Upper lobe of left lung (tissue), 6 donors: Measurements from ENCODE around the gene FAM222A. TPM values are rescaled to one million over a fixed set of nuclear protein-coding genes. Genes with fewer than 3 reads are reported as not detected.

Experiments used
- ATAC-seq, 2 donors: fragments of 200-7000 bp; cut with Tn5 transposase; one replicate each; pipeline ENCODE4 v1.9.1; 2022; ENCODE audit warnings: mild to moderate bottlenecking in 2 of 2, moderate library complexity in 2 of 2; ENCODE audit not compliant: low FRiP score in 2 of 2
- DNase-seq, 2 donors: peaks; one replicate each; pipeline ENCODE4 v3.0.0-alpha.2; 2019 to 2020
- H3K27ac ChIP-seq, 4 donors: fragments of 200-600 bp; sonication (generic); one replicate each; pipeline ENCODE4 v1.5.1; 2016 to 2019
- H3K27me3 ChIP-seq, 4 donors: fragments of 200-600 bp; sonication (generic); one replicate each; pipeline ENCODE4 v1.5.1; 2017 to 2019
- H3K36me3 ChIP-seq, 4 donors: fragments of 200-600 bp; sonication (generic); one replicate each; pipeline ENCODE4 v1.5.1; 2016 to 2019
- H3K4me1 ChIP-seq, 4 donors: fragments of 200-600 bp; sonication (generic); one replicate each; pipeline ENCODE4 v1.5.1; 2018 to 2019
- H3K4me3 ChIP-seq, 4 donors: fragments of 200-600 bp; sonication (generic); one replicate each; pipeline ENCODE4 v1.5.1; 2017 to 2019; ENCODE audit warnings: mild to moderate bottlenecking in 2 of 4, moderate library complexity in 1 of 4
- H3K9me3 ChIP-seq, 4 donors: fragments of 200-600 bp; sonication (generic); one replicate each; pipeline ENCODE4 v1.5.1; 2018 to 2019
- EP300 ChIP-seq, 4 donors: sonication (generic); formaldehyde crosslinking; IDR thresholded peaks; one replicate each; pipeline ENCODE4 v1.5.1; 2017; ENCODE audit warnings: antibody characterized with exemption in 4 of 4, control low read depth in 2 of 4
- POLR2A ChIP-seq, 4 donors: fragments of 450-650 bp; IDR thresholded peaks; one replicate each; pipeline ENCODE4 v1.5.1; 2016 to 2017; ENCODE audit warnings: antibody characterized with exemption in 4 of 4, mild to moderate bottlenecking in 2 of 4
- POLR2AphosphoS5 ChIP-seq, 2 donors: sonication (generic); formaldehyde crosslinking; IDR thresholded peaks; one replicate each; pipeline ENCODE4 v1.5.1; 2017; ENCODE audit warnings: antibody characterized with exemption in 2 of 2
- WGBS, 2 donors: methylation state at CpG; one replicate each; pipeline ENCODE4 v1.1.5; 2017 to 2018; 5-methylcytosine and 5-hydroxymethylcytosine counted together
- total RNA-seq, 6 donors: library from RNA; depleted of rRNA in 4 of 6; stranded (reverse); fragments of >200 nt in 4 of 6; gene quantifications; one replicate each; pipeline versions ENCODE4 v1.1.0 to v1.2.1, GENCODE V29; 2016 to 2021
- TF ChIP-seq, protein P1 (sequence below), 6 experiments: fragments of 450-650 bp in 4 of 6; fragments of 200-600 bp in 2 of 6; sonication (generic) in 2 of 6; IDR thresholded peaks; one replicate each; pipeline ENCODE4 v1.5.1; 2016 to 2019; ENCODE audit warnings: antibody characterized with exemption in 6 of 6
- donor health status: DM: no; HTN: no; CAD: no; lungs with moderate emphysema.
- donor health status: DM: no; HTN: yes; CAD: no; lungs with severe emphysema.

FAM222A gene
- total RNA-seq, 6 donors from 2014 or later, result 1.0 to 7.3 (median 3.7) TPM

DNA sequence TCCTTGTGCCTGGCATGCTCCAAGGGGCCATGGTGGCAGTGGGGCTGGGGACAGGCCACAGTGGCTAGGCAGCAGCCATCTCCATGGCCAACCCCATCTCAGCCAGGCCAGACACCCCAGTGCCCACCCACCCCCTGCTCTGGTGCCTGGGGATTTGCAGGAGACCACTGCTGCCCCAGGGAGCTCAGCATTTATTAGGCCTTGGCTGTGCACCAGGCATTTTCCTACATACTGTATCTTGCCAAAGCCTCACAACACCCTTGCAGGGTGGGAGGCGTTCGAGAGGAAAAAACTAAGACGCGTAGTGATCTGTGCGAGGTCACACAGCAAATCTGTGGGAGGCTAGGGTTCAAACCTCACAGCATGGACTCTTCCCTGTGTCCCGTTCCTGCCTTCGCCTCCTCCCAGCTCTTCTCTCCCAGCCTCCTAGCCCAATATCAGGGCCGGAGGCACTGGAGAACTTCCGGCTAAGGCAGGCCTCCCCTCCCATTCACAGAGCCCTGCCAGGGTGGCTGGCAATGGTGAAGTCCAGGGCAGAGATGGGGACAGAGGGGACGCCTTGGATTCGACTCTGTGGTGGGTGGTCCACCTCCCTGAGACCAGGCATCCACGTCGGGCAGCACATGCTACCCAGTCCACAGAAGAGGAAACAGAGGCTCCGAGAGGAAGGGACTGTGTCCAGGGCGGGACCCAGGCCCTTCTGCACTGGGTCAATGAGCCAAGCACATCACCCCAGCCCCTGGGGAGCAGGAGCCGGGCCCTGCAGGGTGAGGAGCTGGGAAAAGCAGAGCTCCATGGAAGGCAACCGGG is 57.4 kb downstream of the FAM222A start:
- WGBS, 2 donors, result 88 to 93% methylated on average over 11 to 17 of the region's 17 CpGs

DNA sequence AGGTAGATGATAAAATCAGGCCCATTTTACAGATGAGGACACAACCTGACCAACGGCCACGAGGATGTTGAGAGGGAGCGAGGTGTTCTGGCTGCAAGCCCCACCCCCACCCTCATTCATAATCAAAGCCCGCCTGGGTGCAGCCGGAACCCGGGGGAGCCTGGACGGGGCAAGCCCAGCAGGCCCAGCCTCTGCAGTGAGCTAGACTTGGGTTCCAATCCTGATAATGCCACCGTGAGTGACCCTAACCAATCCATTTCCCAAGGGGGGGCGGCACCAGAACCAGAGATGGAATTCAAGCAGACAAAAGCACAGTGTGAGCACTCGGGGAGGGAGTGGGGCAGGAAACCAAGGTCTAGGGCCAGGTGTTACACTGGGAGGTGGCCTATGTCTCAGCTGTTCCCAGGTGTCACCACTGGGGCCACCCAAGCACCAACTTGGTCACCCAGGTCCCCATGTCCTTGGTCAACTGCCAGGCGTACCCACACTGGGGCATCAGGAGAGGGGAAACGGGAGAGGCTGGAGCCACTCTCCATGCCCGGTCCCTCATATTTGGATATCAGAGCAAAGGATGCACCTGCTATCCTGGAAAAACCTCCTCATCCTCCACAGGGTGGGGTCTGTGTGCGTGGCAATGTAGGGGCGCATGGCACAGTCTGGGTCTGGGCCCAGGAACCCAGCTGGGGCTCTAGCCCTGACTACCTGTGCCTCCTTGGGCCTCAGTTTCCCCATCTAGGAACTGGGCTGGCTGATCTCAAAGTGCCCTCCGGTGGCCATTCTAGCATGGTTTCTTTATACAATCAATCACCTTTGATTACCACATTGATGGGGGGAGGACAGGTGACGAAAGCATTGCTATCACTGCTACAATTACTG is 58.4 kb downstream of the FAM222A start:
- peak; percentile 10 to 44 for DNase-seq
- Histone ChIP-seq H3K27ac (no peak overlapping the region), H3K27me3 (no peaks in the 10 kb centered on the region), H3K9me3 (no peaks in the 10 kb centered on the region), H3K4me1 (peaks cover 0 to 10% (median 3%) of the 10 kb centered on the region in 4 donors), H3K36me3 (peaks cover 0 to 6% (median 1%) of the 10 kb centered on the region in 4 donors), H3K4me3 (no peak overlapping the region)
- ATAC-seq, result no peak
- 83 to 87% methylated on average over 6 to 16 of the region's 17 CpGs for WGBS, 2 donors
- TF ChIP-seq, protein P1, sequence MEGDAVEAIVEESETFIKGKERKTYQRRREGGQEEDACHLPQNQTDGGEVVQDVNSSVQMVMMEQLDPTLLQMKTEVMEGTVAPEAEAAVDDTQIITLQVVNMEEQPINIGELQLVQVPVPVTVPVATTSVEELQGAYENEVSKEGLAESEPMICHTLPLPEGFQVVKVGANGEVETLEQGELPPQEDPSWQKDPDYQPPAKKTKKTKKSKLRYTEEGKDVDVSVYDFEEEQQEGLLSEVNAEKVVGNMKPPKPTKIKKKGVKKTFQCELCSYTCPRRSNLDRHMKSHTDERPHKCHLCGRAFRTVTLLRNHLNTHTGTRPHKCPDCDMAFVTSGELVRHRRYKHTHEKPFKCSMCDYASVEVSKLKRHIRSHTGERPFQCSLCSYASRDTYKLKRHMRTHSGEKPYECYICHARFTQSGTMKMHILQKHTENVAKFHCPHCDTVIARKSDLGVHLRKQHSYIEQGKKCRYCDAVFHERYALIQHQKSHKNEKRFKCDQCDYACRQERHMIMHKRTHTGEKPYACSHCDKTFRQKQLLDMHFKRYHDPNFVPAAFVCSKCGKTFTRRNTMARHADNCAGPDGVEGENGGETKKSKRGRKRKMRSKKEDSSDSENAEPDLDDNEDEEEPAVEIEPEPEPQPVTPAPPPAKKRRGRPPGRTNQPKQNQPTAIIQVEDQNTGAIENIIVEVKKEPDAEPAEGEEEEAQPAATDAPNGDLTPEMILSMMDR (IDR thresholded peaks at IDR 0.05), result no peak
- TF ChIP-seq POLR2A (IDR thresholded peaks at IDR 0.05), result no peak
- no peak for TF ChIP-seq POLR2AphosphoS5 (IDR thresholded peaks at IDR 0.05)
- TF ChIP-seq EP300 (IDR thresholded peaks at IDR 0.05), result no peak

More for the DNA sequence above, 57.4 kb downstream of the FAM222A start:
- H3K9me3 ChIP-seq, result no peaks in the 10 kb centered on the region
- no peak overlapping the region for H3K4me3 ChIP-seq
- H3K4me1 ChIP-seq, result peaks cover 0 to 10% (median 3%) of the 10 kb centered on the region in 4 donors
- no peak overlapping the region for H3K27ac ChIP-seq
- peaks cover 0 to 6% (median 1%) of the 10 kb centered on the region in 4 donors for H3K36me3 ChIP-seq
- TF ChIP-seq, protein P1 (IDR thresholded peaks at IDR 0.05), result no peak
- no peak for TF ChIP-seq POLR2A (IDR thresholded peaks at IDR 0.05)
- no peak for TF ChIP-seq POLR2AphosphoS5 (IDR thresholded peaks at IDR 0.05)
- TF ChIP-seq EP300 (IDR thresholded peaks at IDR 0.05), result no peak
- no peaks in the 10 kb centered on the region for H3K27me3 ChIP-seq
- DNase-seq, result peak in 1 of 2 donors; percentile 9
- no peak for ATAC-seq

DNA sequence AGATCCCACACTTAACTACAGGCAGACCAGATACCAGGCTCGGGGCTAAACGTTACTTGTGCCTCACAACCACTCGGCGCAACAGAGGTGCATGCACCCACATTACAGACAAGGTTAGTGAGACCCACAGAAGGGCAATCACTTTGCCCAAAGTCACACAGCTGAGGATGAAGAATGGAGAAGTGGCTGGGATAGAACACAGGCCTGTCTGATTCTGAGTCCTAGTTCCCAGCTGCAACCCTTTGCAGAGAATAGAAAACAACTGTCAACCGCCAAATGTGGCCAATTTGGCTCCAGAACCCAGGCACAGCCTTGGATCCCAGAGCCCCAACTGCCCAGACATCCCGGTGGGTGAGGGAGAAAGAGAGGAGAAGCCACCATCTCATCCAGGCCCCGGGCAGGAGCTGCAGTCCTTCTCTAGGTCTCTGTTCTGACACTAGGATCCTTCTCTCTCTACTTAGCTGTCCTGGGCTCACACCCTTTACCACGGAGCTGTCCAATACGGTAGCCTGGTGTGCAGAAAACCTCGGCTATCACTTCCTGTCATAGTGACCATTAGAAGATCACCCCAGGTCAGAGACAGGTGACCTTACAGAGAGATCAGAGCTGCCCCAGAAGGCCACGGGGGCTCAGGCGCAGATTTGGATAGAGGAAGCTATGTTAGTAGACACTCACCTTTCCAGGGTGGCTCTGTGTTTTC is 59.1 kb downstream of the FAM222A start:
- Histone ChIP-seq H3K4me1 (peaks cover 0 to 10% (median 3%) of the 10 kb centered on the region in 4 donors), H3K9me3 (no peaks in the 10 kb centered on the region), H3K36me3 (peaks cover 0 to 6% (median 1%) of the 10 kb centered on the region in 4 donors), H3K27me3 (no peaks in the 10 kb centered on the region), H3K27ac (no peak overlapping the region), H3K4me3 (no peak overlapping the region)
- WGBS, 2 donors, result 55 to 66% methylated on average over 12 of the region's 12 CpGs
- TF ChIP-seq EP300 (IDR thresholded peaks at IDR 0.05) (no peak), POLR2AphosphoS5 (IDR thresholded peaks at IDR 0.05) (no peak), POLR2A (IDR thresholded peaks at IDR 0.05) (no peak)
- TF ChIP-seq, protein P1 (IDR thresholded peaks at IDR 0.05), result no peak
- DNase-seq, result peak in 1 of 2 donors; percentile 19
- no peak for ATAC-seq

DNA sequence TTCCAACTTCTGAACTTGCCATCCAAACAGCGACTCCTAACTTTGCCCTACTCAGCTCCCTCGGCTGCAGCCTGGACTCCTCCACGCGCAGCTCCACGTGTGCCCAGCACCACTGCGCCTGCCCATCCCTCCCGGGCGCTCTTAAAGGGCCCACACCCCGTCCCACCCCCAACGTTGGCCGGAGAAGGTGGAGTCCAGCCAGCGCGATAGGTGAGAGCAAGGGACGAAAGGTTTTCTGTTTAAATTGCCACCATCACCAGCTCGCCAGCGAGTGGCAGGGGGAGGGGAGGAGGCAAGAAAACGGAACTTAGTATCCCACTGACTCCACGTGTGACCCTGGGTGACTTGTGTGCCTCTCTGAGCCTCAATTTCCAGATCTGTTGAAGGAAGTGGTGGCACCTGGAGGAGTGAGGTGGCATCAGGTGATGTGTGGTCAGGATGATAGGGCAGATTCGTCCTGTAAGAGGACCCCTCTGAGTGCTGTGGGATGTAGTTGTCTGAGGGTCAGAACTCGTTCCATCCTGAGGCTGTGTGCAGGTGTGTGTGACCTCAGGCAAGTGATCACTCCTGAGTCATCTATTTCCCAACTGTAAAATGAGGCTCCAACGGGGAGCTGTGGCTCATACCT is 59.9 kb downstream of the FAM222A start:
- DNase-seq, result peak in 1 of 2 donors; percentile 76
- H3K9me3 ChIP-seq, result no peaks in the 10 kb centered on the region
- H3K4me1 ChIP-seq, result peaks cover 0 to 10% (median 3%) of the 10 kb centered on the region in 4 donors
- H3K27me3 ChIP-seq, result no peaks in the 10 kb centered on the region
- TF ChIP-seq EP300 (IDR thresholded peaks at IDR 0.05), result no peak
- TF ChIP-seq, protein P1 (IDR thresholded peaks at IDR 0.05), result no peak
- TF ChIP-seq POLR2A (IDR thresholded peaks at IDR 0.05), result no peak
- no peak for TF ChIP-seq POLR2AphosphoS5 (IDR thresholded peaks at IDR 0.05)
- no peak overlapping the region for H3K27ac ChIP-seq
- no peak for ATAC-seq
- peaks cover 0 to 3% (median under 1%) of the 10 kb centered on the region in 4 donors for H3K36me3 ChIP-seq
- 22 to 23% methylated on average over 11 to 21 of the region's 21 CpGs for WGBS, 2 donors
- H3K4me3 ChIP-seq, result peak overlapping the region in 1 of 4 donors; percentile 13
